Loucy (cell line): ENCODE results near the gene SHB.

Source experiments
- H2AFZ ChIP-seq: fragments of 200-600 bp; sonication (generic); 2 replicates; pipeline ENCODE4 v1.6.0; 2016; ENCODE audit warnings: antibody characterized with exemption, mild to moderate bottlenecking, low read length, moderate library complexity
- H3F3A ChIP-seq: fragments of 200-600 bp; 2 replicates; pipeline ENCODE4 v1.6.0; 2016; ENCODE audit warnings: antibody characterized with exemption, low read depth, mild to moderate bottlenecking
- H3K27me3 ChIP-seq: fragments of 200-600 bp; sonication (generic); 2 replicates; pipeline ENCODE4 v1.6.1; 2014; ENCODE audit warnings: low read length, mild to moderate bottlenecking; ENCODE audit not compliant: insufficient read depth, poor library complexity, severe bottlenecking
- H3K36me3 ChIP-seq: fragments of 200-600 bp; sonication (generic); 2 replicates; pipeline ENCODE4 v1.6.1; 2016; ENCODE audit warnings: low read length; ENCODE audit not compliant: insufficient read depth
- H3K4me1 ChIP-seq: fragments of 200-600 bp; sonication (generic); 2 replicates; pipeline ENCODE4 v1.5.1; 2014; ENCODE audit warnings: low read length, mild to moderate bottlenecking; ENCODE audit not compliant: insufficient read depth, poor library complexity, severe bottlenecking
- H3K4me2 ChIP-seq: fragments of 200-600 bp; sonication (generic); 2 replicates; pipeline ENCODE4 v1.6.0; 2014; ENCODE audit warnings: antibody characterized with exemption, low read length, low read depth, mild to moderate bottlenecking; ENCODE audit not compliant: poor library complexity, severe bottlenecking
- H3K4me3 ChIP-seq: fragments of 200-600 bp; sonication (generic); 2 replicates; pipeline ENCODE4 v1.5.1; 2014; ENCODE audit warnings: low read length, mild to moderate bottlenecking, mixed read lengths; ENCODE audit not compliant: poor library complexity, severe bottlenecking
- H3K79me2 ChIP-seq: fragments of 200-600 bp; sonication (generic); 2 replicates; pipeline ENCODE4 v1.6.1; 2014; ENCODE audit warnings: low read length; ENCODE audit not compliant: insufficient read depth
- H3K9ac ChIP-seq: fragments of 200-600 bp; sonication (generic); 2 replicates; pipeline ENCODE4 v1.6.0; 2014; ENCODE audit warnings: mild to moderate bottlenecking, low read depth, low read length, moderate library complexity; ENCODE audit not compliant: poor library complexity, severe bottlenecking
- H3K9me2 ChIP-seq: fragments of 200-600 bp; sonication (generic); replicated peaks from 2 replicates; pipeline ENCODE4 v1.6.1; 2016; ENCODE audit warnings: low read depth, low read length, mixed read lengths
- H3K9me3 ChIP-seq: fragments of 200-600 bp; sonication (generic); 2 replicates; pipeline ENCODE4 v1.6.1; 2014; ENCODE audit warnings: mild to moderate bottlenecking, antibody characterized with exemption, low read length, low read depth; ENCODE audit not compliant: insufficient read depth
- H4K20me1 ChIP-seq: fragments of 200-600 bp; sonication (generic); 2 replicates; pipeline ENCODE4 v1.6.0; 2014; ENCODE audit warnings: antibody characterized with exemption, low read length, mild to moderate bottlenecking; ENCODE audit not compliant: insufficient read depth, poor library complexity, severe bottlenecking
- CTCF ChIP-seq: fragments of 200-600 bp; sonication (generic); conservative IDR thresholded peaks from 2 replicates; pipeline ENCODE4 v1.5.1; 2014; ENCODE audit warnings: mild to moderate bottlenecking, antibody characterized with exemption, low read length
- EZH2phosphoT487 ChIP-seq: fragments of 200-600 bp; IDR thresholded peaks from 2 replicates; pipeline ENCODE4 v1.6.1; 2018; ENCODE audit warnings: antibody characterized with exemption, mild to moderate bottlenecking, moderate library complexity, borderline replicate concordance

Gene SHB

GRCh38 chr9:38068701-38069628 is at the start of gene SHB:
SHB (minus strand) TSS chr9:38069227; CDS start chr9:38068645, 582 bp downstream.
- no peaks in the 10 kb centered on the region for H3K36me3 ChIP-seq
- H3K4me3 ChIP-seq, result peak within 1 kb of the TSS; percentile 87
- H3K9me3 ChIP-seq, result no peaks in the 10 kb centered on the region

DNA sequence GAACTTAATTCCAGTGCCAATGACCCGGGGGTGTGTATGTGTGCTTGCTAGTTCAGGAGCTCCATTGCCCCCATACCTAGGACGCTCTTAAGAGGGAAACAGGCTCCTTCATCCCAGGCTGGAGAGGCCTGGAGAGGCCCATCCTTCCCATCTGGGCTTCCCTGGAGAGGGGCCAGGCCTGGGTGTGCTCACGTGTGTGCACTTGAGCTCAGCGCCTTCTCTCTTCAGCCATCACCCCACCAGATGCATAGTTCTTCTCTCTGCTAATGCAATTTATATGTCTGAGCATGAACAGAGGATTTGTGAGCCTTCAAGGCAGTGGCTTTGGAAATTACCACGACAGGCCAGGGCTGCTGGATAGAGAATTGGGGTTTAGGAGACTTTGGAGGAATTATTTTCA is 48.6 kb upstream of the SHB start:
- Histone ChIP-seq H2AFZ (no peak overlapping the region), H3K79me2 (no peaks in the 10 kb centered on the region), H3K9ac (no peak overlapping the region), H3K4me1 (no peaks in the 10 kb centered on the region), H3K9me3 (no peaks in the 10 kb centered on the region), H3F3A (no peaks in the 10 kb centered on the region), H3K4me2 (no peak overlapping the region), H3K9me2 (no peaks in the 10 kb centered on the region), H3K36me3 (no peaks in the 10 kb centered on the region), H4K20me1 (no peaks in the 10 kb centered on the region), H3K27me3 (no peaks in the 10 kb centered on the region), H3K4me3 (no peak overlapping the region)
- TF ChIP-seq EZH2phosphoT487 (no peak), CTCF (no peak)

More at GRCh38 chr9:38068701-38069628, at the start of gene SHB:
- Histone ChIP-seq H3K9ac (peak within 1 kb of the TSS; percentile 74), H4K20me1 (no peaks in the 10 kb centered on the region), H3K79me2 (no peaks in the 10 kb centered on the region), H3K4me2 (peak within 1 kb of the TSS; percentile 84), H2AFZ (peak within 1 kb of the TSS; percentile 100), H3K4me1 (peaks cover 17% of the 10 kb centered on the region), H3K9me2 (no peaks in the 10 kb centered on the region), H3K27me3 (no peaks in the 10 kb centered on the region), H3F3A (no peaks in the 10 kb centered on the region)
- TF ChIP-seq CTCF (peak; percentile 38), EZH2phosphoT487 (no peak)

DNA sequence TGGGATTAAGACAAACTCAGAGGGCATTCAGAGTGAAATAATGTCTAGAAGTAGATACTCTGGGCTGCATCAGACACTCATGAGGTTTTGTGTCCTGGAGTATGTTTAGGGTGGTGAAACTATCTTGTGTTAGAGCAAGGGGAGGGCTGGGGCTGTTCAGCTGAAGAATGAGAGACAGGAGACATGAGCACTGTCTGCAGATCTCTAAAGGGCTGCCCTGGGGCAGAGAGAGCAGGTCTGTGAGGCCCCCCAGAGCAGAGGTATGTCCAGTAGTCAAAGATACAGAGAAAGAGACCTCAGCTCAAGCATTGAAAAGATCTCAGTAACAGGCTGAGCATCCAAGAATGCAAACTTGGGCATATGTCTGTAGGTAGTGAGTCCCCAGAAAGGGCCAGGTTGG is 45.9 kb upstream of the SHB start:
- Histone ChIP-seq H3K9me3 (no peaks in the 10 kb centered on the region), H2AFZ (no peak overlapping the region), H3K4me1 (no peaks in the 10 kb centered on the region), H3K4me2 (no peak overlapping the region), H3K4me3 (no peak overlapping the region), H3K79me2 (no peaks in the 10 kb centered on the region), H3K9ac (no peak overlapping the region), H3K27me3 (no peaks in the 10 kb centered on the region), H3K36me3 (no peaks in the 10 kb centered on the region), H3F3A (no peaks in the 10 kb centered on the region), H4K20me1 (no peaks in the 10 kb centered on the region), H3K9me2 (no peaks in the 10 kb centered on the region)
- TF ChIP-seq CTCF (no peak), EZH2phosphoT487 (no peak)
